Lung (tissue), 12 donors: Measurements from ENCODE around the gene CHMP1A. TPM values are rescaled to one million over a fixed set of nuclear protein-coding genes. Genes with fewer than 3 reads are reported as not detected.
"Not testable (repeated sequence)": the region's sequence is repeated elsewhere in the genome, so short reads cannot be mapped to it uniquely, and the experiment has no call there.

ENCODE experiments used
- ATAC-seq: fragments of 200-7000 bp; cut with Tn5 transposase; one replicate; pipeline ENCODE4 v1.9.1; 2020; ENCODE audit warnings: moderate number of reproducible peaks; ENCODE audit not compliant: insufficient read depth, low FRiP score
- DNase-seq, 3 donors: peaks; one replicate each; pipeline ENCODE4 v3.0.0-alpha.2; 2013 to 2017
- H3K27ac ChIP-seq, 2 donors: one replicate each; pipeline ENCODE4 v1.5.1; 2013; ENCODE audit warnings: mild to moderate bottlenecking in 2 of 2, moderate library complexity in 2 of 2, control low read depth in 1 of 2, inconsistent platforms in 1 of 2, low read depth in 1 of 2, low read length in 1 of 2
- H3K27me3 ChIP-seq, 3 donors: one replicate each; pipeline ENCODE4 v1.5.1; 2013; ENCODE audit warnings: low read length in 2 of 3; ENCODE audit not compliant: control insufficient read depth in 3 of 3, insufficient read depth in 3 of 3
- H3K36me3 ChIP-seq, 4 donors: one replicate each; pipeline ENCODE4 v1.5.1; 2013; ENCODE audit warnings: low read length in 4 of 4, mild to moderate bottlenecking in 1 of 4, moderate library complexity in 1 of 4; ENCODE audit not compliant: control insufficient read depth in 4 of 4, insufficient read depth in 4 of 4
- H3K4me1 ChIP-seq, 5 donors: one replicate each; pipeline ENCODE4 v1.5.1; 2013; ENCODE audit warnings: low read length in 5 of 5, mild to moderate bottlenecking in 2 of 5, moderate library complexity in 1 of 5; ENCODE audit not compliant: control insufficient read depth in 5 of 5, insufficient read depth in 5 of 5
- H3K4me3 ChIP-seq: one replicate; pipeline ENCODE4 v1.5.1; 2013; ENCODE audit warnings: mild to moderate bottlenecking, control low read depth, moderate library complexity
- H3K9ac ChIP-seq, 2 donors: one replicate each; pipeline ENCODE4 v1.5.1; 2013; ENCODE audit warnings: low read length in 2 of 2, control low read depth in 1 of 2; ENCODE audit not compliant: insufficient read depth in 1 of 2
- H3K9me3 ChIP-seq, 4 donors: one replicate each; pipeline ENCODE4 v1.5.1; 2013; ENCODE audit warnings: low read length in 3 of 4, mild to moderate bottlenecking in 1 of 4, moderate library complexity in 1 of 4; ENCODE audit not compliant: control insufficient read depth in 4 of 4, insufficient read depth in 3 of 4
- WGBS, 2 donors: extraction: QIAGEN DNeasy Blood & Tissue Kit; methylation state at CpG; one replicate each; pipeline ENCODE4 v1.1.7; 2013; 5-methylcytosine and 5-hydroxymethylcytosine counted together
- polyA plus RNA-seq, 2 donors: library from polyadenylated mRNA; stranded (reverse); fragments of 200-250 nt; gene quantifications; one replicate each; pipeline ENCODE4 v1.2.1, GENCODE V29; 2013
- total RNA-seq, 2 donors: library from RNA; depleted of rRNA in 1 of 2; stranded (reverse); fragments of >200 nt in 1 of 2; gene quantifications; one replicate each; pipeline ENCODE4 v1.2.1, GENCODE V29; 2014 to 2021
- TF ChIP-seq, protein P1 (sequence below): IDR thresholded peaks from 2 replicates; pipeline ENCODE4 v1.5.1; 2012; ENCODE audit warnings: mild to moderate bottlenecking; ENCODE audit errors: control extremely low read depth, extremely low read depth
- donor health status: control.
- donor health status: control.
- donor health status: Bipolar disorder and iron deficiency.
- donor health status: healthy.
- donor health status: DM: yes; HTN: yes; CAD: no.

The CHMP1A gene
- total and polyA plus RNA-seq, 4 donors, result 61.3 to 98.4 (median 85.5) TPM

DNA sequence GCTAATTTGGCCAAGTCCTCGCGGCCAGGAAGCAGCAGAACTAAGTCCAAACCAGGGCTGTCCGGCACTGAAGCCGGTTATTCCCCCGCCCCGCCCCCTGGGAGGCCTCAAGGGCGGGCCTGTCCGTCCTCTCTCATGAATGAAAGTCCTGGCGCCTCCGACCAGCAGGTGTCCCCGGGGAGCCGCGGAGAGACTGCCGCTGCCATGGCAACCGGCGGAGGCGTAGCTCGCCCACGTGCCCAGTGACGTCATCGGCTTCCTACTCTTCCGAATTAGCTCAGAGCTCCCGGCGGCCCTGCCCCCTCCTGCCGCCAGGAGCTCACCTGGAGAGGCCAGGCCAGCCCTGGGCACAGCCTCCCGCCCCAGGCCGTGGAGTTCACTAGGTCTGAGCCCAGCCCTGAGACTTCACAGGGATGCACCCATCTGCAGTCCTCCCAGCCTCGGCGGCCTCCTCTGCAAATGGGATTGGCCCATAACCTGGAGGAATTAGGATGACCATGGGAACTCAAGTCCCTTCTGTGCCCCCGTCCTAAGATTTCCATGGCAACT lies 42.7 kb upstream of the CHMP1A start:
- TF ChIP-seq, protein P1, sequence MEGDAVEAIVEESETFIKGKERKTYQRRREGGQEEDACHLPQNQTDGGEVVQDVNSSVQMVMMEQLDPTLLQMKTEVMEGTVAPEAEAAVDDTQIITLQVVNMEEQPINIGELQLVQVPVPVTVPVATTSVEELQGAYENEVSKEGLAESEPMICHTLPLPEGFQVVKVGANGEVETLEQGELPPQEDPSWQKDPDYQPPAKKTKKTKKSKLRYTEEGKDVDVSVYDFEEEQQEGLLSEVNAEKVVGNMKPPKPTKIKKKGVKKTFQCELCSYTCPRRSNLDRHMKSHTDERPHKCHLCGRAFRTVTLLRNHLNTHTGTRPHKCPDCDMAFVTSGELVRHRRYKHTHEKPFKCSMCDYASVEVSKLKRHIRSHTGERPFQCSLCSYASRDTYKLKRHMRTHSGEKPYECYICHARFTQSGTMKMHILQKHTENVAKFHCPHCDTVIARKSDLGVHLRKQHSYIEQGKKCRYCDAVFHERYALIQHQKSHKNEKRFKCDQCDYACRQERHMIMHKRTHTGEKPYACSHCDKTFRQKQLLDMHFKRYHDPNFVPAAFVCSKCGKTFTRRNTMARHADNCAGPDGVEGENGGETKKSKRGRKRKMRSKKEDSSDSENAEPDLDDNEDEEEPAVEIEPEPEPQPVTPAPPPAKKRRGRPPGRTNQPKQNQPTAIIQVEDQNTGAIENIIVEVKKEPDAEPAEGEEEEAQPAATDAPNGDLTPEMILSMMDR, result peak; percentile 80
- Histone ChIP-seq H3K9me3 (no peaks in the 10 kb centered on the region), H3K27ac (peak overlapping the region in 1 of 2 donors; percentile 92), H3K4me1 (peaks cover 0 to 13% (median 3%) of the 10 kb centered on the region in 5 donors), H3K9ac (peak overlapping the region; percentile 60 to 71), H3K4me3 (peak overlapping the region; percentile 57), H3K27me3 (peaks cover 0 to 5% (median 0%) of the 10 kb centered on the region in 3 donors), H3K36me3 (peaks cover 0 to 28% (median 0%) of the 10 kb centered on the region in 4 donors)
- DNase-seq (peak; percentile 98), ATAC-seq (peak; percentile 79)
- WGBS, 2 donors, result 1% methylated on average over 27 to 30 of the region's 30 CpGs

- not testable (repeated sequence) for DNase-seq, ATAC-seq, H3K27me3 ChIP-seq, H3K4me3 ChIP-seq, H3K9me3 ChIP-seq
- Histone ChIP-seq H3K4me1 (peaks cover 0 to 13% (median 3%) of the 10 kb centered on the region in 5 donors), H3K27ac (peak overlapping the region in 1 of 2 donors; percentile 48), H3K36me3 (peaks cover 0 to 33% (median 0%) of the 10 kb centered on the region in 4 donors), H3K9ac (peak overlapping the region in 1 of 2 donors; percentile 34)
- WGBS, 2 donors, result 61 to 70% methylated on average over 18 of the region's 18 CpGs
Observed at GRCh38 chr16:89699629-89700099, 42.2 kb upstream of the CHMP1A start.

DNA sequence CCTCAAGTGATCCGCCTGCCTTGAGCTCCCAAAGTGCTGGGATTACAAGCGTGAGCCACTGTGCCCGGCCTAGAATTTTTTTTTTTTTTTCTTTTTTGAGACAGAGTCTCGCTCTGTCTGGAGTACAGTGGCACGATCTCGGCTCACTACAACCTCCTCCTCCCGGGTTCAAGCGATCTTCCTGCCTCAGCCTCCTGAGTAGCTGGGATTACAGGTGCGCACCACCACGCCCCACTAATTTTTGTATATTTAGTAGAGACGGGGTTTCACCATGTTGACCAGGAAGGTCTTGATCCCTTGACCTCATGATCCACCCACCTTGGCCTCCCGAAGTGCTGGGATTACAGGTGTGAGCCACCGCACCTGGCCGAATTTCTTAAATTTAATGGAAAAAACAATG lies 41.2 kb upstream of the CHMP1A start:
- DNase-seq, H3K27ac ChIP-seq, H3K4me3 ChIP-seq, H3K9ac ChIP-seq, ATAC-seq, H3K27me3 ChIP-seq, H3K9me3 ChIP-seq: not testable (repeated sequence)
- WGBS, 2 donors, result 96 to 97% methylated on average over 14 of the region's 14 CpGs
- Histone ChIP-seq H3K4me1 (peaks cover 0 to 13% (median 3%) of the 10 kb centered on the region in 5 donors), H3K36me3 (peaks cover 0 to 40% (median 3%) of the 10 kb centered on the region in 4 donors)

GRCh38 chr16:89697616-89698331 lies 40.3 kb upstream of the CHMP1A start:
- no peak for DNase-seq
- no peak overlapping the region for H3K4me3 ChIP-seq
- peaks cover 0 to 47% (median 8%) of the 10 kb centered on the region in 4 donors for H3K36me3 ChIP-seq
- peaks cover 0 to 13% (median 3%) of the 10 kb centered on the region in 5 donors for H3K4me1 ChIP-seq
- TF ChIP-seq, protein P1, result no peak
- H3K9me3 ChIP-seq, result no peaks in the 10 kb centered on the region
- no peak overlapping the region for H3K27ac ChIP-seq
- H3K27me3 ChIP-seq, result no peaks in the 10 kb centered on the region
- ATAC-seq, result no peak
- no peak overlapping the region for H3K9ac ChIP-seq
- WGBS, 2 donors, result 89 to 91% methylated on average over 25 to 32 of the region's 32 CpGs
